Upper lobe of left lung (tissue), 6 donors: ENCODE measurements around the gene KAT7. TPM values are rescaled to one million over a fixed set of nuclear protein-coding genes. Genes with fewer than 3 reads are reported as not detected.
A peak's percentile ranks its signal among the peaks of the same experiment; 100 is the strongest.

ENCODE experiments used
- ATAC-seq, 2 donors: fragments of 200-7000 bp; cut with Tn5 transposase; one replicate each; pipeline ENCODE4 v1.9.1; 2022; ENCODE audit warnings: mild to moderate bottlenecking in 2 of 2, moderate library complexity in 2 of 2; ENCODE audit not compliant: low FRiP score in 2 of 2
- DNase-seq, 2 donors: peaks; one replicate each; pipeline ENCODE4 v3.0.0-alpha.2; 2019 to 2020
- H3K27ac ChIP-seq, 4 donors: fragments of 200-600 bp; sonication (generic); one replicate each; pipeline ENCODE4 v1.5.1; 2016 to 2019
- H3K27me3 ChIP-seq, 4 donors: fragments of 200-600 bp; sonication (generic); one replicate each; pipeline ENCODE4 v1.5.1; 2017 to 2019
- H3K36me3 ChIP-seq, 4 donors: fragments of 200-600 bp; sonication (generic); one replicate each; pipeline ENCODE4 v1.5.1; 2016 to 2019
- H3K4me1 ChIP-seq, 4 donors: fragments of 200-600 bp; sonication (generic); one replicate each; pipeline ENCODE4 v1.5.1; 2018 to 2019
- H3K4me3 ChIP-seq, 4 donors: fragments of 200-600 bp; sonication (generic); one replicate each; pipeline ENCODE4 v1.5.1; 2017 to 2019; ENCODE audit warnings: mild to moderate bottlenecking in 2 of 4, moderate library complexity in 1 of 4
- H3K9me3 ChIP-seq, 4 donors: fragments of 200-600 bp; sonication (generic); one replicate each; pipeline ENCODE4 v1.5.1; 2018 to 2019
- EP300 ChIP-seq, 4 donors: sonication (generic); formaldehyde crosslinking; IDR thresholded peaks; one replicate each; pipeline ENCODE4 v1.5.1; 2017; ENCODE audit warnings: antibody characterized with exemption in 4 of 4, control low read depth in 2 of 4
- POLR2A ChIP-seq, 4 donors: fragments of 450-650 bp; IDR thresholded peaks; one replicate each; pipeline ENCODE4 v1.5.1; 2016 to 2017; ENCODE audit warnings: antibody characterized with exemption in 4 of 4, mild to moderate bottlenecking in 2 of 4
- POLR2AphosphoS5 ChIP-seq, 2 donors: sonication (generic); formaldehyde crosslinking; IDR thresholded peaks; one replicate each; pipeline ENCODE4 v1.5.1; 2017; ENCODE audit warnings: antibody characterized with exemption in 2 of 2
- WGBS, 2 donors: methylation state at CpG; one replicate each; pipeline ENCODE4 v1.1.5; 2017 to 2018; 5-methylcytosine and 5-hydroxymethylcytosine counted together
- total RNA-seq, 6 donors: library from RNA; depleted of rRNA in 4 of 6; stranded (reverse); fragments of >200 nt in 4 of 6; gene quantifications; one replicate each; pipeline versions ENCODE4 v1.1.0 to v1.2.1, GENCODE V29; 2016 to 2021
- TF ChIP-seq, protein P1 (sequence below), 6 experiments: fragments of 450-650 bp in 4 of 6; fragments of 200-600 bp in 2 of 6; sonication (generic) in 2 of 6; IDR thresholded peaks; one replicate each; pipeline ENCODE4 v1.5.1; 2016 to 2019; ENCODE audit warnings: antibody characterized with exemption in 6 of 6
- donor health status: DM: no; HTN: no; CAD: no; lungs with moderate emphysema.
- donor health status: DM: no; HTN: yes; CAD: no; lungs with severe emphysema.

KAT7 gene
- total RNA-seq, 6 donors from 2014 or later, result 30.1 to 57.4 (median 49.8) TPM

DNA sequence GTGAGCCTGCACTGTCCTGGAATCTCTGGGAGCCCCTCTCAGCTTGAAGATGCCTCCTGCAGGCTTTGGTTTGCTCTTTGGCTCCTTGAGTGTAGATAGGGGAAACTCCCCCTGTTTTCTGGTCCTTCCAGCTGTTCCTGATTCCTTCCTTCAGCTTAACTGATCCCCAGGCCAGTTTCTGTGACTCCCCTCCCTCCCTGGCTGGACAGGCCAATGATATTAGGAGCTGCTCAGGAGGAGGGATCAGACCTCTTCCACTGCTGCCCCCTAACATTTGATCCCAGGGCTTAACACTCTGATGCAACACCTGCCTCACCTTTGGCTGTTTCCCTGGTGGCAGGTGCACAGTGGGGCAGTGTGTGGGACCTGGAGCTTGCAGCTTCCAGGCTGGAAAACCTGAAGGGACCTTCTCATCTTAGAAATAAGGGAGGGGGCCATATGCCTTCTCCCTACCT is 59.6 kb downstream of the KAT7 start, which contains the start of gene TAC4:
TAC4 (minus strand) TSS at position 51 of the 455 bp plus-strand sequence. CDS start 52 bp downstream, outside the sequence.
- Histone ChIP-seq H3K9me3 (no peaks in the 10 kb centered on the region), H3K36me3 (no peaks in the 10 kb centered on the region), H3K4me3 (no peak within 1 kb of the TSS), H3K27ac (no peak within 1 kb of the TSS), H3K27me3 (no peaks in the 10 kb centered on the region), H3K4me1 (peaks cover 15 to 31% (median 24%) of the 10 kb centered on the region in 4 donors)
- TF ChIP-seq, protein P1, sequence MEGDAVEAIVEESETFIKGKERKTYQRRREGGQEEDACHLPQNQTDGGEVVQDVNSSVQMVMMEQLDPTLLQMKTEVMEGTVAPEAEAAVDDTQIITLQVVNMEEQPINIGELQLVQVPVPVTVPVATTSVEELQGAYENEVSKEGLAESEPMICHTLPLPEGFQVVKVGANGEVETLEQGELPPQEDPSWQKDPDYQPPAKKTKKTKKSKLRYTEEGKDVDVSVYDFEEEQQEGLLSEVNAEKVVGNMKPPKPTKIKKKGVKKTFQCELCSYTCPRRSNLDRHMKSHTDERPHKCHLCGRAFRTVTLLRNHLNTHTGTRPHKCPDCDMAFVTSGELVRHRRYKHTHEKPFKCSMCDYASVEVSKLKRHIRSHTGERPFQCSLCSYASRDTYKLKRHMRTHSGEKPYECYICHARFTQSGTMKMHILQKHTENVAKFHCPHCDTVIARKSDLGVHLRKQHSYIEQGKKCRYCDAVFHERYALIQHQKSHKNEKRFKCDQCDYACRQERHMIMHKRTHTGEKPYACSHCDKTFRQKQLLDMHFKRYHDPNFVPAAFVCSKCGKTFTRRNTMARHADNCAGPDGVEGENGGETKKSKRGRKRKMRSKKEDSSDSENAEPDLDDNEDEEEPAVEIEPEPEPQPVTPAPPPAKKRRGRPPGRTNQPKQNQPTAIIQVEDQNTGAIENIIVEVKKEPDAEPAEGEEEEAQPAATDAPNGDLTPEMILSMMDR (IDR thresholded peaks at IDR 0.05), result no peak
- TF ChIP-seq POLR2AphosphoS5 (IDR thresholded peaks at IDR 0.05), result no peak
- TF ChIP-seq EP300 (IDR thresholded peaks at IDR 0.05), result no peak
- TF ChIP-seq POLR2A (IDR thresholded peaks at IDR 0.05), result no peak
- DNase-seq (no peak), ATAC-seq (no peak)

DNA sequence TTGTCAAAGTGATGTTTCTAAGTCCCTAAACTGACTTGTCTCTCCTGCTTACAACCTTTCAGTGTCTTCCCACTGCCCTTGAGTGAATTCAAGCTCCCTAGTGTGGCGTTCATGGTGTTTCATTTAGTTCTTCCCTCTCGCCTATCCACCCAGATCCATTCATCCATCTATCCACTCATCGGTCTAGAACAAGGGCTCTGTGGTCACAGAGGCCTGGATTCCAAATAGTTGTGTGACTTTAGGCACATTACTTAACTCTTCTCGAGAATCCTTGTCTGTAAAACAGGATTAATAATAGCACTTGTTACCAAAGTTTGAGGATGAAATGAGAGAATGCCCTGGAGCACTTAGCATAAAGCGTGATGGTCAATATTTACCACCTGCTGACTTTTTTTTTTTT is 60.3 kb downstream of the KAT7 start:
- H3K4me1 ChIP-seq, result peaks cover 15 to 31% (median 24%) of the 10 kb centered on the region in 4 donors
- WGBS, 2 donors, result 79 to 80% methylated on average over 5 of the region's 5 CpGs
- H3K27ac ChIP-seq, result no peak overlapping the region
- H3K27me3 ChIP-seq, result no peaks in the 10 kb centered on the region
- H3K9me3 ChIP-seq, result no peaks in the 10 kb centered on the region
- no peak overlapping the region for H3K4me3 ChIP-seq
- DNase-seq (no peak), ATAC-seq (no peak)
- no peak for TF ChIP-seq EP300 (IDR thresholded peaks at IDR 0.05)
- TF ChIP-seq POLR2AphosphoS5 (IDR thresholded peaks at IDR 0.05), result no peak
- no peak for TF ChIP-seq POLR2A (IDR thresholded peaks at IDR 0.05)
- TF ChIP-seq, protein P1 (IDR thresholded peaks at IDR 0.05), result no peak
- no peaks in the 10 kb centered on the region for H3K36me3 ChIP-seq

DNA sequence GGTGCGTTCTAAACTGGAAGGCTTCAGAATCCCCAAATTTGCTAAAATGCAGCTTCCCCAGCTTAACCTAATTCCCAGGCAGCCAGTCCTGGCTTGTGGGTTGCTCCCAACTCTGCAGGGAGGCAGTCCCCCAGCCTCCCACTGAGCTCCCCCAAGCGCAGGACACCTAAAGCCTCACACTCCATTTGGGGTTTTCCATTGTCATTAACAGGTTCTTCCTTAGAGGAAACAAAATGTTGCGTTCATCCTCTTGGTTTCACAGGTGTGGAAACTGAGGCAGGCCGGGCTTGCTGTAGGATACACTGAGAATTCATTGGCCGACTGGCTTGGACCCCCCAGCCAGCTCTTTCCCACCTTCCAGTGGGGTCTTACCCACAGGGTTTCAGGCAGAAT is 61.7 kb downstream of the KAT7 start:
- WGBS, 2 donors, result 91 to 95% methylated on average over 5 of the region's 5 CpGs
- DNase-seq, result no peak
- no peak overlapping the region for H3K4me3 ChIP-seq

DNA sequence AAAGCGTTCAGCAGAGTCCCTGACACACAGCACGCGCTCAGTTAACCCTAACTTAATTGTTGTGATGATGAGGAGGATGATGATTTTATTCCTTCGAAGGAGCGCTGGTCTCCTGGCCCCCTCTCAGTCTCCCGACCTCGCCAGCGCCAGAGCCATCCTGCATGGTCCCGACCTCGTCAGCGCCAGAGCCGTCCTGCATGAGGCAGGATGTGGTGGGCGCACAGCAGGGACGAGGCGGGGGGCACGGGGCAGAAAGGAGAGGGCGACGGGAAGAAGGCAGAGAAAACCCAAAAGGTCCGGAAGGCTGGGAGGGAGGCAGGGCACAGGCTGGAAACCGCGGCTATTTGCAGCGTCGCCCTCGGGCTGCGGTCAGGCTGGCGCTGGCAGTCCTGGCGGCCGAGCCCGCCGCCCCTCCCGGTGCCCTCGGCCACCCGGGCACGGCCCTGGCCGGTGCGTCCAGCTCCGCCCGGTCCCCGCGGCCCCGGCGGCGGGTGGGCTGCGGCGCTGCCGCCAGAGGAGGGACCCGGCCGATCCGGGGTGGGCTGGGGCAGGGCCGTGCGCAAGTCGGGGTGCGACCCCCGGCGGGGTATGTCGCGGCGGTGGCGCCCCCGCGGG is 62.4 kb downstream of the KAT7 start:
- peaks cover 6 to 18% (median 16%) of the 10 kb centered on the region in 4 donors for H3K4me1 ChIP-seq
- no peaks in the 10 kb centered on the region for H3K36me3 ChIP-seq
- 1 to 6% methylated on average over 41 to 60 of the region's 61 CpGs for WGBS, 2 donors
- peak in 1 of 2 donors; percentile 48 for ATAC-seq
- TF ChIP-seq, protein P1 (IDR thresholded peaks at IDR 0.05), result peak in 1 of 6 experiments; percentile 16
- no peak for TF ChIP-seq POLR2A (IDR thresholded peaks at IDR 0.05)
- H3K27me3 ChIP-seq, result no peaks in the 10 kb centered on the region
- no peaks in the 10 kb centered on the region for H3K9me3 ChIP-seq
- DNase-seq, result peak in 1 of 2 donors; percentile 87
- peak overlapping the region in 3 of 4 donors; percentile 70 to 73 (median 71) for H3K4me3 ChIP-seq
- peak overlapping the region in 2 of 4 donors; percentile 70 to 77 for H3K27ac ChIP-seq

More for the DNA sequence above, 61.7 kb downstream of the KAT7 start:
- H3K36me3 ChIP-seq, result no peaks in the 10 kb centered on the region
- ATAC-seq, result no peak
- peaks cover 11 to 22% (median 20%) of the 10 kb centered on the region in 4 donors for H3K4me1 ChIP-seq
- H3K27ac ChIP-seq, result no peak overlapping the region
- no peaks in the 10 kb centered on the region for H3K27me3 ChIP-seq
- H3K9me3 ChIP-seq, result no peaks in the 10 kb centered on the region
- TF ChIP-seq, protein P1 (IDR thresholded peaks at IDR 0.05), result no peak
- TF ChIP-seq EP300 (IDR thresholded peaks at IDR 0.05), result no peak
- no peak for TF ChIP-seq POLR2A (IDR thresholded peaks at IDR 0.05)
- TF ChIP-seq POLR2AphosphoS5 (IDR thresholded peaks at IDR 0.05), result no peak
